GM18517 (cell line): ENCODE data around the gene CRELD2.
"Not testable (repeated sequence)": the region's sequence is repeated elsewhere in the genome, so short reads cannot be mapped to it uniquely, and the experiment has no call there.

Experiments used
- ATAC-seq: cut with Tn5 transposase; IDR thresholded peaks from one replicate; pipeline ENCODE4 v1.9.1; 2021; ENCODE audit warnings: mild to moderate bottlenecking, moderate library complexity; ENCODE audit not compliant: unreplicated experiment

Gene CRELD2

DNA sequence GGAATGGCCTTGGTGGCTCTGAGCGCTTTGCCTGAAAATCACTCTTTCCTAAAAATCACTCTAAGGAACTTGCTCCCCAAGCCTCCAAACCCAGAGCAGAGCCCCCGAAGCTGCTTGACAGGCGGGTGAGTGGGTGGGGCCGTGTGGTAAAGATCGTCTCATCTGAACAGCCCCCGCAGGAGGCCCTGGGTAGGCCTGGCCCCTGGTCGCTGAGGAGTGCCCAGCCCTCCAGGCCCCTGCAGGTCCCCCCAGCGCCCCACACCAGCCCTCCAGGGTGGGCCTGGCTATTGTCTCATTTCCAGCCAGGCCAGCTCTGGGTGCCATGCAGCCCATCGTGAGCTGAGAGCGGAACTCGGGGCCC, 25.0 kb downstream of the CRELD2 start:
- no peak for ATAC-seq

DNA sequence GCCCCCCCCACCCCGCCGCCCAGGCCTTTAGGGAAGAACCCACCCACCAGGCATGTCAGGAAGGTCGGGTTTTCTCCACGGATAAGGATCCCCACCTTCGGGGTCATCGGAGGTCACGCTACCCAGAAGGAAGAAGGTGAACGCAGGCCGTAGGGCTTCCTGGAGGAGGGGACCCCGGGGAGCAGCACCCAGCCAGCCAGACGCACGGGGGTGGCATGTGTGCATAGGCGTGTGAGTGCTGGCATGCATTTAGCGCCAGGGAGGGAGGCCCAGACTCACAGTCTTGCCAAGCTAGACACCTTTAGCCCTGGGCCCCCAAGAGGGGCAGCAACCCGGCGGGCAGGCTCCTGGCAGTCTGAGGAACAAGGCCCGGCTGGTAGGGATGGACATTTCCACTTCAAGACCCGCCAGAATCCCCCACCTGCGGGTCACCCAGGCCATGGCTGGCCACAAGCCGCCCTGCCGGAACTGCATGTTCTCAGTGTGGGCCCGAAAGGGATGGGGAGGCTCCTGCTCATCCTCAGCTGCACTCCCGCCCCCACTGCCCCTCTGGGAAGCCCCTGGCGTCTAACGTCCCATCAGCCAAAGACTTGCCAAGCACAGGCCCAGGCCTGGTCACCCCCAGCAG, 25.5 kb downstream of the CRELD2 start:
- ATAC-seq, result no peak

DNA sequence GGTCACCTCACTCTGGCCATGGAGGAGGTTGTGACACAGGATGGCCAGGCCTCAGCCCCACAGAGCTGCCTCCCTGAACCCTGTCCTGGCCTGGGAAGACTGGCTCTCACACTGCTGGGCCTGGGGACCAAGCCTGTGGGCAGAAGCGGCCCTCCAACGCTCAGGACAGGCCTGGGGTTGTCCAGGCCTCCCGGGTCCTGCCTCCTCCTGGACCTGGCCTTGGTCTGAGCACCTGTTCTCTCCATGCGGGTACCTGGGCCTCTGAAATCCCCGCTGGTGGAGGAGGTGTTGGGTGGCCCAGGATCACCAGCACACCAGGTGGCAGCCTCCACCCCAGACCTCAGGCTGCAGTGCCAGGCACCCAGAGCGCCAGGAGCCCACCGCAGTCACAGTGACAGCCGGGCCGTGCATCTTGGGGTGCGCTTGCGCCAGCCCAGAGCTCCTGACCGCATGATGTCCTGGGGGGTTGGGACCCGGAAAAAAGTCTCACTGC, 26.0 kb downstream of the CRELD2 start:
- no peak for ATAC-seq

DNA sequence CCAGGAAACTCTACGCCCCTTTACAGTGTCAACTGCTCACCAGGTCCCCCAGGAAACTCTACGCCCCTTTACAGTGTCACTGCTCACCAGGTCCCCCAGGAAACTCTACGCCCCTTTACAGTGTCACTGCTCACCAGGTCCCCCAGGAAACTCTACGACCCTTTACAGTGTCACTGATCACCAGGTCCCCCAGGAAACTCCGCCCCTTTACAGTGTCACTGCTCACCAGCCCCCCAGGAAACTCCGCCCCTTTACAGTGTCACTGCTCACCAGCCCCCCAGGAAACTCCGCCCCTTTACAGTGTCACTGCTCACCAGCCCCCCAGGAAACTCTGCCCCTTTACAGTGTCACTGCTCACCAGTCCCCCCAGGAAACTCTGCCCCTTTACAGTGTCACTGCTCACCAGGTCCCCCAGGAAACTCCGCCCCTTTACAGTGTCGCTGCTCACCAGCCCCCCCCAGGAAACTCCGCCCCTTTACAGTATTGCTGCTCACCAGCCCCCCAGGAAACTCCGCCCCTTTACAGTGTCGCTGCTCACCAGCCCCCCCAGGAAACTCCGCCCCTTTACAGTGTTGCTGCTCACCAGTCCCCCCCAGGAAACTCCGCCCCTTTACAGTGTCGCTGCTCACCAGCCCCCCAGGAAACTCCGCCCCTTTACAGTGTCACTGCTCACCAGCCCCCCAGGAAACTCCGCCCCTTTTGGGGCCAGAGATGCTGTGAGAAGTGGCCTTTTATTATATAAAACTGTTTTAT, 26.8 kb downstream of the CRELD2 start:
- ATAC-seq, result not testable (repeated sequence)

DNA sequence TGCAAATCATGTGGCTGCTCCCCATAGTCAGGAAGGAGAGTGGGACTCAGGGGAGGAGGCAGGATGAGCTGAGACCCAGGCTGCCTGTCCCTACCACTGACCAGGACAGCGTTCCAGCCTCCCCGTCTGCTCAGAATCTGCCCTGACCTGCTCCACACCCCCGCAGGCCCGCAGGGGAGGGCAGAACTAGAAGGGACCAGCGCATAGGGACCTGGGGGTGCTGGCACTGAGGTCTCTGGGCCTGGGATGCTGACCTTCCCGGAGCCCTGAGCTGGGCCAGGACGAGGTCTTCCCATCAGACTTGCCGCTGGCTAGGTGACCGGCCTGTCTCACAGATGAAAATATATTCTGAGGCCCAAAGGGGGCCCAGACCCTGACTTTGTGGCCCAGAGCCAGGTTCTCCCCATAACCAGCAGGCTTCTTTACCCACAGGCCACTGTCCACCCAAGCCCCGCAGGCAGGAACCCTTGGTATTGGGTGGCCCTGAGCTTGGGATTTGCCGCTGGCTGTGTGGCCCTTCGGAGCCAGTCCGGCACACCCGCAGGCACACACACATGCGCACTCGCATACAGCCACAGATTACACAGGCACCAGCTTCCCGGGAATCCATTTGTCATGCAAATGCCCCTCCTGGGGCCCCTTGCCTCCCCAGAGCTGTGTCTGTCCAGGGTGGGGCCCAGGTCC, 28.3 kb downstream of the CRELD2 start:
- no peak for ATAC-seq

DNA sequence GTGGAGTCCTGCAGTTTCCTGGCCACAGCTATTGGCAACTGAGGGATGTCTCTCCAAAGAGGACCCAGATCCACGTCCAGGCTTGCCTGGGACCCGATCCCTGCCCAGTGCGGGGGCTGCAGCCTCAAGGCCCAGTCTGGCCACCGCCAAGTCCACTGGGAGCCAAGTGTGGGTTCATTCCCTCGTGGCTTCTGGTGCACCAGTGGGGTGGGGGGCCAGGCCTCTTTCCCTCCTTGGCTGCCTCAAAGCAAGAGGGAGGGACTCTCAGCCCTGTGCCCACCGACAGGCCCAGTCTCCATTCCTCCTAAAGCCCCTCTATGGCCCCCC, 28.8 kb downstream of the CRELD2 start:
- ATAC-seq, result no peak

DNA sequence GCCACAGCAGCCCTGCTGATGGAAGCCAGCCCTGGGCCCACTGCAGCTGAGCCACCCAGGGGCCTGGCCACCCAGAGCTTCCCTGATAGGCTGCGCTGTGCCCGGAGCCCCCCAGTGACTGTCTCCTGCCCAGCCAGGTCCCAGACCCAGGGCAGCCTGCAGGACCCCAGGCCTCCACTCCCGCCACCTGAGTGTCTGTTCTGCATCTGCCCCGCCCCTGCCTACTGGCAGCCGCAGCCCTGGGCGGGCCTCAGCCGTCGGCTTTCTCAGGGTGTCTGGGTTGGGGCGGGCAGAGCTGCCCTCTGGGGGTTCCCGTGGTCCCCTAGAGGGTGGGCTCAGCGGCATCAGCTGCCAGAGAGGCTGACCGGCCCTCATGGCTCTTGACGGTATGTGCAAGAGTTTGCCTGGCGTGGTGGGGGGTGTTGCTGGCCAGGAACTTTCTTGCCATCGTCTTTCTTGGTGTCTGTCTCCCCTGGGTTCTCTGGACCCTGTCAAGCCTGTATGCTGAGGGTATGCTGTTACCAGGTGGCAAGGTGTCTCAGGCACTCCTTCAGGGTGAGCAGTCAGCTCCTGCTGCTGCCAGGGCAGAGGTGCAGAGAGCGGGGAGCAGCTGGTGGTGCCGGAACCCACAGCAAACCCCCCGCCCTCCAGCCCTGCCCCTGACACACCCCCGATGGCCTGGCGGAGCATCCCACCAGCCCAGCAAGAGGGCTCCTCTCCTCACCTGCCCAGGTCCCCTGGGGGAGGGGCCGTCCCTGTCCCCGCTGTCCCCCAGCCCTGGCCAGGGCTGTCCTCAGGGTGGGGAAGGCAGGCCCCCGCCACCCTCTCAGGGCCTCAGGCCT, 29.9 kb downstream of the CRELD2 start:
- ATAC-seq, result no peak

DNA sequence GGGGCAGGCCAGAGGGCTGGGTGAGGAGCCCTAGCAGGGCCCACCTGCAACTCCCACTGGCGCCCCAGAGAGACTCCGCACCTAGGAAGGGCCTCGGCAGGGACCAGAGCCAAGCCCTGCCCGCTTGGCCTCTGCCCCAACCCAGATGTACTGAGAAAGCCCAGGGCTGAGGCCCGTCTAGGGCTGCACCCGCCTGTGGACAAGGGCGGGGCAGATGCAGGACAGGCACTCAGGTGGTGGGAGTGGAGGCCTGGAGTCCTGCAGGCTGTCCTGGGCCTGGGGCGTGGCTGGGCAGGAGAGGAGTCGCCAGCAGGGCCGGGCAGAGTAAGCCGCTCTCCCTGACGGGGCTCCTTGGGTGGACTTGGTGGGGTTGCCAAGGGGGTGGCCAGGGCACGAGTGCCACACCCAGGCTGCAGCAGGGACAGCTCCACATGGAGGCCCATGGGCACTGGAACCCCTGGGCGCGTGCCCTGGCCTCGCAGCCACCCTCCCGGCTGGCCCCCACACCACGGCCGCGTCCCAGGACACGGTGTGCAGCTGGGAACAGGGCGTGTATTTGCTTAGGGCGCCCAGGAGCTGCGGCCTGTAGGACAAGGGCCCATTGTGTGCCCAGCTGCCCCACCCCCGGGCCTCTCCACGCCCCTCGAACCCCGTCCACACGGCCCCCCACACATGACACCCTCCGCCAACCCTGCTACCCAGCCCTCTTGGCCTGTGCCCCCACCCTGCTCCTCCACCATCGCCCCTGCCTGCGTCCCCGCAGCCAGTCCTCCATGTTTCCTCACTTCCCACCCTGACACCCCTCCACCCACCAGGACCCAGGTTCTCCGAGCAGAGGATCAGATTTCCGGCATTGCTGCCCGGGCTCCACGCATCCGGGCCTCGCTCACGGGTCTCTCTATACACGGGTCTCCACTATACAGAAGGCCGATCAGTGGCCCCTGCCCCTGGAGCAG, 30.8 kb downstream of the CRELD2 start:
- ATAC-seq, result no peak

DNA sequence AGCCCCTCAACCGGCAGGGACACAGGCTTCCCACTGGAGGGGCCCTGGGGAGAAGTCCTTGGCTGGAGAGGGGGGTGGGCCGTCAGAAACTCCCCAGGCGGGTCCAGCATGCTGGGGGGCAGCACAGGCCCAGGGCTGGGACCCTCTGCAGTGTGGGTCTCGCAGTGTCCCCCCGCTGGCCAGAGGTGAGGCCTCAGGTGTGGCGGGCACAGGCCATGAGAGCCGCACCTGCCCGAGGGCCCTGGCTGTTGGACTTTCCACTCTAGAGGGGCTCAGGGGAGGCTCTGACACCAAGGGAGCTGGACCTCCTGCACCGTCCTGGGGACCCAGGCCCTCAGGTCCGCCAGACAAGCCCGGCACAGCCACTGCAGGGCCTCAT, 31.5 kb downstream of the CRELD2 start:
- no peak for ATAC-seq

DNA sequence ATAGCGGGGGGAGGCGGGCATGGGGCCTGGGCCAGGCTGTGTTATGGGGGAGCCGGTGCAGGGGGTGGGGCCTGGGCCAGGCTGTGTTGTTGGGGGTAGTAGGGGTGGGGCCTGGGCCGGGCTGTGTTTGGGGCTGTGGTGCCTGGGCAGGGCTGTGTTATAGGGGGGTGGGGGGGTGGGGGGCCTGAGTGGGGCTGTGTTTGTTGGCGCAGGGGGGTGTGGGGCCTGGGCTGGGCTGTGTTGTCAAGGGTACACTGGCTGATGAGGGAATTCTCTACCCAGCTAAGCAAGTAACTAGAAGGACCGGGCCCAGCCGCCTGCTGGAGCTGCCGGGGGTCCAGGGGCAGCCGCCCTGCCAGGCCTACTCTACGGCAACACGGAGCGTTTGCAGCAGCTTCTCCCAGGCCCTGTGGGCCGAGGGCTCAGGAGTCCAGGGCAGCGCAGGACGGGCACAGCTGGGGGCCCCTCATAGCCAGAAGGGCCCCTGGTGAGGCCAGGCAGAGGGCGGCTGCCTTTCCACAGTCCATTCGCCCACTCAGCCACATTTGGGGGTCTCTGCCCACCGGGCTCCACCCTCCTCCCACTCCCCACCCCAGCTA, 32.1 kb downstream of the CRELD2 start:
- ATAC-seq, result no peak

DNA sequence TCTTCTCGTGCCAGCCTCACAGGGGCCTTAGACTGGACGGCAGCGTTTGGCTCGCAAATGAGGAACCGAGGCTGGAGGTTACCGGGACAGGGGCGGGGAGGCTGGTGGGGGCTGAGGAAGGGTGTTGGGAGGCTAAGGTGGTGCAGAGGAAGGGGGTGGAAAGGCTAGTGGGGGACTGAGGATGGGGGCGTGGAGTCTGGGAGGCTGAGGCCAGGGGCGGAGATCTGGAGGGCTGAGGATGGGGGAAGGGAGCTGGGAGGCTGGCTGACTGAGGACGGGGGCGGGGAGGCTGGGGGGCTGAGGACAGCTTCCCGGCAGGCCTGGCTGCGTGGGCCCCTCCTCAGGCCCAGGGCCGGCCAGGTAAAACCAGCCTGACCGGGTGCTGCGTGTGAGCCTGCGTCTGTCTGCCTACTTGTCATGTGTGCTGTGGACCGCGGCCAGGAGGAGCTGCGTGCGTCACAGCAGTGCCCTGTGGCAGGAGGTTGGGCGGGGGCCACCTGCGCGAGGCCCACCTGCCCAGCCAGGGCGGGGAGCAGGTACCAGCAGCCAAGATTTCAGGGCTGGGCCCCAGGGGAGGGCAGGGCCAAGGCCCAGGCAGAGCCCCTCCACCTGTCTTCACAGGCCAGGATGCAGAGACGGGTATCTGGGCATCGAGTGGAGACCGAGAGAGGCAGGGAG, 32.7 kb downstream of the CRELD2 start:
- ATAC-seq, result no peak

DNA sequence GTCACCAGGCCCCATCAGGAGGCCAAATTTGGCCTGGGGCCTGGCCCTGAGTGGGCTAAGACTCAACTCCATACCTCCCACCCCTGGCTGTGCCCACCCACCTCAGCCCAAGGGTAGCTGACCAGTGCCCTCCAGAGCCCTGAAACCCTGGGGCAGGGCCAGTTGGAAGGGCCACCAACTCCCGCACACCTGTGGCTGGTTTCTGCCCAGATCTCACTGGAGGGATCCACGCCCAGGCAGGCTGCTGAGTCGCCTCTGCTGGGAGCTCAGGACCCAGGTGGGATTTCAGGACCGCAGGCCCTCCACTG, 33.2 kb downstream of the CRELD2 start:
- ATAC-seq, result no peak

DNA sequence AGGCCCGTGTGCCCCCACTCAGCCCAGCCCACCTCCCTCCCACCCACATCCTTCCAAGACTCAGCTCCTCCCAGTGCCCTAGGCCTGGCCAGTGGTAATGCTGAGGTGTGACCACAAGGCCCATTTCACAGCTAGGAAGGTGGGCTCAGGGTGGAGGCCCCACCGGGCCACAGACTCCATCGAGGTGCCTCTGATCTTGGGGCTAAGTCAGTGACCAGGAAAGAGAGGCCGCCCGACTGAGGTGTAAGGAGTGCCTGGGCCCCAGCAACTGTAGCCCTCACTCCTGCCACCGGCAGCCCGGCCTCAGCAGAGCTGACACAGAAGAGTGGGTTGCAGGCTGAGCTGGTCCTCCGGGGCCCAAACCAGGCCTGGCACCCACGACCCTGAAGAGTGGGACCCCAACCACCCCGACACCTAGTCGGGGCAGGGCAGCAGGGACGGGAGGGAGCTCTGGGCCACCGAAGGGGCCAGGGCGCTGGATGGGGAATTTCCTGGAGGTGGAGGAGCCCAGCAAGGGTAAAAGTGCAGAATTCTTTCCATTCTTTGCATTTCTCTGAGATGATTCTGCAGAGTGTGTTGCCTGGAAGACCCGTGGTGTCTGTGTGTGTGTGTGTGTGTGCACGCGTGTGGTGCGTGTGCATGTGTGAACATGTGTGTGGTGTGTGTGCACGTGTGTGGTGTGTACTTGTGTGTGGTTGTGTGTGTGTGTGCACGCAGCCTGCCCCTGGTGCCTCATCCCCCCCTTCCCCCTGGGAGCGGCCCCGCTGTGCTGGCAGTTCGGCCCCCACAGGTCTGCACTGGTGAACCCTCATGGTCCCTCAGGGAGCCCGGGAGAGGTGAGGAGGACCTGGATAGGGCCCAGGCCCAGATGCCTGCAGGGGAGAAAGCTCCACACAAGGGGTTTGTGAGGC, 33.8 kb downstream of the CRELD2 start:
- ATAC-seq, result no peak

DNA sequence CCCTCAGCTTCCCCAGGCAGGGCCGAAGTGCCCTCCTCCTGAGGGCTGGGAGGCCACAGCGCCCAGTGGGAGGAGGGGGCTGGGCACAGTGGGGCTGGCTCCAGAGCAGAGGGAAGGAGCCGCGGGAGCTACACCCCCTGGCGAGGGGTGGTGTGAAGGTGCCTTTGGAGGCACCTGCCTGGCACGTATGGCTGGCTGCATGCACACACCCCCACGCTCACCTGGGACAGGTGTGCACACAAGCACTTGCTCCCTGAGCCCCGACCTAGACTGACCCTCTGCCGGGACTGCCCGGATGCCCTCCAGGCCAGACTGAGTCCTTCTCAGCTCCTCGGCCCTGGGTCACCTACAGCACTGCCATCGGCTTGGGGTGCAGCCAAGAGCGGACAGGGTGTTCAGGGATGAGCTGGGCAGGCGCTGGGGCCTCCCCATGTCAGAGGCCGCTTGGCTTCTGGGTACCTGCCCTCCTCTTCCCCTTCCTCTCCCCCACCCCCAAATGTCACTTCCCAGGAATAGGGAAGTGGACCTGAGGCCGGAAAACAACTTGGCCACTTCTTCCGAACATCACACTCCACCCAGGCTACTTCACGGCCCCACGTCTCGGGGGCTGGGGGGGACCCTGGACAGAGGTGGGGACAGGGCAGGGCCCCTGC, 34.7 kb downstream of the CRELD2 start:
- ATAC-seq, result no peak

DNA sequence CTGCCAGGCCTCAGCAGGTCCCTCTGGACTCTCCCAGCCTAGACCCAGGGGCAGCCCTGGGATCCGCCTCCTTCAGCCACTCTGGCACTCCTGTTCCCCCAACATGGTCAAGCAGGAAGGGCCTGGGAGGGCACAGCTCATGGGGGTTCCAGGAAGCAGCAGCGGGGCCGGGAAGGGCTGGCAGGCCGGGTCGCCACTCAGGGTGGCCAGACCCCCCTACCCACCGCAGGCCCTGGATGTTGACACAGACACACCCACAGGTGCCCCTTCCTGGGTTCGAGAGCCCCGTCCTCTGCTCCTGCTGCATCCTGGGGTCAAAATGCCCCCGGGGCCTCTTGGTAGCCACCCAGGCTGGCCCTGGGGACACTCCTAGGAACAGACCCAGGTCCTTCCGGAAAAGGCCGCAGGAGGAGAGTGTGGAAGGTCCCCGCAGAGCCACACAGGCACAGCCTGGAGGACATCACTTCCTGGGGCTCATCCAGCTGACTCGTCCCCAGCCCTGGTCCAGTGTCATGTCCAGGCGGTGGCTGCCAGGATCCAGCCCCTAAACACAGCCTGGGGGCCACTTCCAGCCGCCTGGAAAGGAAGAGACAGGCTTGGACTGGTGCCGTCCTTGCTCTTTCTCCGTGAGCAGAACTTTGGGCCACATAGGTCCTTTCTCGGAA, 35.4 kb downstream of the CRELD2 start:
- ATAC-seq, result no peak

DNA sequence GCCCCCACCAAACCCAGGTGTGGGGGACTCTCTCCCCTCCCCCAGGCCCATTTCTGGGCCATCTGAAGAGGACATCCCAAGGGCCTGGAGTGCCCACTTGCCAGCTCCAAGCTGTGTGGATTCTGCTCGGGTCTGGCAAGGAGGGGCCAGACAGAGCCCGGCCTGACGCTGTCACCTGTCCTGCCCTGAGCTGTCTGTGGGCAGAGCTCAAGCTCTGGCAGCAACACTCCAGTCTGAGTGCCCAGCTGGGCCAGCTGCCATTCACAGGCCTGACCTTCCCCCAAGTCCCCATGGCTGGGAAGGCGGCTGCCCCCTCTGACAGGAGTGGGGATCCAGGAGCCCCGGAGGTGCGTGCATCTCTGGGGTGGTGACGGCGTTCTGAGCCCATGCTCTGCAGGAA, 35.9 kb downstream of the CRELD2 start:
- no peak for ATAC-seq

DNA sequence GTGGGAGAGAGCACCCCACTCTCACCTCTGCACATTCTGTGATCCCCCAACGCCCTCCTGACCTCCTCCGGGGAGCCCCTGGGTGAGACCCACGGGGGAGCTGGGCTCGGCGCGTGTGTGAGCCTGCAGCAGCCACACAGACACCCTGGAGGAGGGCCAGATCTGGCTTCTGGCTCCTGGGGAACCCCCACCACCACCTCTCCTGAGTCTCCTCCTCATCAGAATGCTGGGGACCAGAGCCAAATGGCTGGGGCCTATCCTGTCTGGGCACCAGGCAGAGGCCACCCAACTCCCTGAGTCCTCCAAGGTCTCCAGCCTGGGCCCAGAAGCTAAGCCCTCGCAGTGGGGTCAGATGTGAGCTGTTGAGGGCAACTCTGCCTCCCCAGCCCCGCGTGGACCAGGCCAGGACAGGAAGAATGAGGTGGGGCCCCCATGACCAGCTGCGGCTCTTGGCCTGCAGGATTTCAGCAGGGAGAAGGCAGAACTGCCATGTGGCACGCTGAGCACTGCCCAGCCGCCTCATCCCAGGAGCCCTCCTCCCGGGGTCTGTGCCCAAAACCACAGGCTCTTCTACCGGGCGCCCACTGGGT, 36.7 kb downstream of the CRELD2 start:
- no peak for ATAC-seq
